GM12878 (cell line): ENCODE measurements around the gene SNX3.

Experiments used
- CBFB ChIP-seq: IDR thresholded peaks from 2 replicates; pipeline ENCODE4 v1.6.1; 2016; ENCODE audit warnings: antibody characterized with exemption, low read depth
- CREM ChIP-seq: IDR thresholded peaks from 2 replicates; pipeline ENCODE4 v1.6.1; 2014; ENCODE audit warnings: antibody characterized with exemption, low read depth
- RFX5 ChIP-seq: IDR thresholded peaks from 2 replicates; pipeline ENCODE4 v1.6.1; 2011; ENCODE audit warnings: low read depth, low read length, improper control_type of control experiment
- SP1 ChIP-seq: IDR thresholded peaks from one replicate; pipeline ENCODE4 v1.6.1; 2011; ENCODE audit warnings: low read depth, low read length
- SRF ChIP-seq, 2 experiments: IDR thresholded peaks; 2 replicates each; pipeline ENCODE4 v1.6.1; 2011; ENCODE audit warnings: low read depth in 2 of 2, low read length in 2 of 2, mild to moderate bottlenecking in 1 of 2, moderate library complexity in 1 of 2
- TF ChIP-seq, protein P1 (sequence below): fragments of 450-650 bp; IDR thresholded peaks from 2 replicates; pipeline ENCODE4 v1.6.1; 2017; ENCODE audit warnings: antibody characterized with exemption, mild to moderate bottlenecking, moderate library complexity
- TF ChIP-seq, protein P2 (sequence below), 3 experiments: IDR thresholded peaks in 2 of 3; conservative IDR thresholded peaks in 1 of 3; 2 replicates each; pipeline ENCODE4 v1.5.1; 2011; ENCODE audit warnings: low read depth in 3 of 3, low read length in 3 of 3, mild to moderate bottlenecking in 3 of 3, control low read depth in 2 of 3, moderate library complexity in 2 of 3, inconsistent platforms in 1 of 3, mixed read lengths in 1 of 3; ENCODE audit not compliant: control insufficient read depth in 2 of 3, insufficient read depth in 1 of 3; ENCODE audit errors: extremely low read depth in 1 of 3

DNA sequence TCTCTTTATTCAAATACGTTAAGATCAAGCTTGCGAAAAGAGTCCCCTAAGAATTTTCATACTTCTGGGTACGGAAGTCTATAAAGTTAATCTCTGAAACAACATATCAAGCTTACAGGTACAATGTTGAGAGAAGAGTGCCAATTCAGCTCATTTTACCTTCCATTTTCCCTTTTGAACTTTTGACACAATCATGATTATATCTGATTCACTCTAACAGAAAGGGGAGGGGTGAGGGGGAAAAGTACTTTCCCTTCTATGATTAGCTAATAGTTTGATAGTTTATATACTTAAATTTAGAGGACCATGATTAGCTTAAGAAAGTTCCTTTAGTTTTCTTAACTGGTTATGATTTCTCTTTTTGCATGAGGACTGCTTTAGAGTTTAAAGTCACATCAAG lies 33.5 kb downstream of the SNX3 start:
- TF ChIP-seq CREM (no peak), SP1 (no peak), RFX5 (no peak), CBFB (no peak), SRF (IDR thresholded peaks at IDR 0.05; ENCODE audit: low read depth in 2 of 2, low read length in 2 of 2) (no peak)
- TF ChIP-seq, protein P1, sequence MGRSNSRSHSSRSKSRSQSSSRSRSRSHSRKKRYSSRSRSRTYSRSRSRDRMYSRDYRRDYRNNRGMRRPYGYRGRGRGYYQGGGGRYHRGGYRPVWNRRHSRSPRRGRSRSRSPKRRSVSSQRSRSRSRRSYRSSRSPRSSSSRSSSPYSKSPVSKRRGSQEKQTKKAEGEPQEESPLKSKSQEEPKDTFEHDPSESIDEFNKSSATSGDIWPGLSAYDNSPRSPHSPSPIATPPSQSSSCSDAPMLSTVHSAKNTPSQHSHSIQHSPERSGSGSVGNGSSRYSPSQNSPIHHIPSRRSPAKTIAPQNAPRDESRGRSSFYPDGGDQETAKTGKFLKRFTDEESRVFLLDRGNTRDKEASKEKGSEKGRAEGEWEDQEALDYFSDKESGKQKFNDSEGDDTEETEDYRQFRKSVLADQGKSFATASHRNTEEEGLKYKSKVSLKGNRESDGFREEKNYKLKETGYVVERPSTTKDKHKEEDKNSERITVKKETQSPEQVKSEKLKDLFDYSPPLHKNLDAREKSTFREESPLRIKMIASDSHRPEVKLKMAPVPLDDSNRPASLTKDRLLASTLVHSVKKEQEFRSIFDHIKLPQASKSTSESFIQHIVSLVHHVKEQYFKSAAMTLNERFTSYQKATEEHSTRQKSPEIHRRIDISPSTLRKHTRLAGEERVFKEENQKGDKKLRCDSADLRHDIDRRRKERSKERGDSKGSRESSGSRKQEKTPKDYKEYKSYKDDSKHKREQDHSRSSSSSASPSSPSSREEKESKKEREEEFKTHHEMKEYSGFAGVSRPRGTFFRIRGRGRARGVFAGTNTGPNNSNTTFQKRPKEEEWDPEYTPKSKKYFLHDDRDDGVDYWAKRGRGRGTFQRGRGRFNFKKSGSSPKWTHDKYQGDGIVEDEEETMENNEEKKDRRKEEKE: no peak
- TF ChIP-seq, protein P2, sequence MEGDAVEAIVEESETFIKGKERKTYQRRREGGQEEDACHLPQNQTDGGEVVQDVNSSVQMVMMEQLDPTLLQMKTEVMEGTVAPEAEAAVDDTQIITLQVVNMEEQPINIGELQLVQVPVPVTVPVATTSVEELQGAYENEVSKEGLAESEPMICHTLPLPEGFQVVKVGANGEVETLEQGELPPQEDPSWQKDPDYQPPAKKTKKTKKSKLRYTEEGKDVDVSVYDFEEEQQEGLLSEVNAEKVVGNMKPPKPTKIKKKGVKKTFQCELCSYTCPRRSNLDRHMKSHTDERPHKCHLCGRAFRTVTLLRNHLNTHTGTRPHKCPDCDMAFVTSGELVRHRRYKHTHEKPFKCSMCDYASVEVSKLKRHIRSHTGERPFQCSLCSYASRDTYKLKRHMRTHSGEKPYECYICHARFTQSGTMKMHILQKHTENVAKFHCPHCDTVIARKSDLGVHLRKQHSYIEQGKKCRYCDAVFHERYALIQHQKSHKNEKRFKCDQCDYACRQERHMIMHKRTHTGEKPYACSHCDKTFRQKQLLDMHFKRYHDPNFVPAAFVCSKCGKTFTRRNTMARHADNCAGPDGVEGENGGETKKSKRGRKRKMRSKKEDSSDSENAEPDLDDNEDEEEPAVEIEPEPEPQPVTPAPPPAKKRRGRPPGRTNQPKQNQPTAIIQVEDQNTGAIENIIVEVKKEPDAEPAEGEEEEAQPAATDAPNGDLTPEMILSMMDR (IDR thresholded peaks at IDR 0.05 in 2 of 3, conservative IDR thresholded peaks at IDR 0.05 in 1 of 3; ENCODE audit: control insufficient read depth in 2 of 3, extremely low read depth in 1 of 3, insufficient read depth in 1 of 3, low read depth in 3 of 3, low read length in 3 of 3): no peak
